GM21515 (cell line): ENCODE results near the gene TNK1.
"Not testable (repeated sequence)": the region's sequence is repeated elsewhere in the genome, so short reads cannot be mapped to it uniquely, and the experiment has no call there.

ENCODE experiments used
- ATAC-seq: cut with Tn5 transposase; IDR thresholded peaks from one replicate; pipeline ENCODE4 v1.9.1; 2021; ENCODE audit not compliant: unreplicated experiment

Gene TNK1

DNA sequence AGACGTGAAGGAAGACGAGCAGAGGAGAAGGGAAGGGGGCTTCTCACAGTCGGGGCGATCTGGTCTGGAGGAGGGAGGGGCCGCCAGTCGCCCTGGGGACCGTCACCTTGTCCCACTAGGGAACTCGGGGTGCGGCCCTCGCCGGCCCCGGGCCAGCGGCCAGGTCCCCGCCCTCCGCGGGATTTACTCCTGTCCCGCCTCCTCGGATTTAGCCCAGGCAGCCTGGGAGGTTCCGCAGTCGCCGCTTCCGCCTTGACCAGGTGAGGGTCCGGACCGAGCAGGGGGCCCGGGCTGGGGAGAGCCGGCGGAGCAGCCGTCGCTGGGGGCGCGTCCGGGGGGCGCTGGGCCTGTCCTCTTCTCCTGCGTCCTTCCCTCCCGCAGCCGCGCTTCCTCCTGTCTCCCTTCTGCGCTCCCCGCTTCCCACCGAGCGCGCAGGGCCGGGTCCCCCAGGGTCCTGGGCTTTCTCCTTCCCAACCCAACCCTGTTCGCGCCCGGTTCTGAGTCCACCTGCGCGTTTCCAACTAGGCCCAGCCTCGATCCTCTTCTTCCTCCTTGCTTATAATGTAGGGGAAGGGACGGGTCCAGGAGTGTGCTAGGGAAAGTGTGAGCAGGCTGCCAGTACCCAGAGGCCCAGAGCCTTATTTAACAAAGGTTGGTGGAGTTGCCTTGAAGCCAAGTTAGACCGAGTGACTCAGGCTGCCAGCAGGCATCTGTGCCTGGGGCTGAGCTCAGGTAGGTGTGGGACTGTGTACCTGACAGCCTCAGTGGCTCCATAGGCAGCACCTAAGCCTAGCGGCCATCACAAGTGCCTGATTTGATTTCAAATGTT is at the start of gene TNK1:
Gene TNK1, plus strand, starts transcription at position 235 of the 829 bp plus-strand sequence. CDS start 1,838 bp downstream, outside the sequence.
- no peak for ATAC-seq

DNA sequence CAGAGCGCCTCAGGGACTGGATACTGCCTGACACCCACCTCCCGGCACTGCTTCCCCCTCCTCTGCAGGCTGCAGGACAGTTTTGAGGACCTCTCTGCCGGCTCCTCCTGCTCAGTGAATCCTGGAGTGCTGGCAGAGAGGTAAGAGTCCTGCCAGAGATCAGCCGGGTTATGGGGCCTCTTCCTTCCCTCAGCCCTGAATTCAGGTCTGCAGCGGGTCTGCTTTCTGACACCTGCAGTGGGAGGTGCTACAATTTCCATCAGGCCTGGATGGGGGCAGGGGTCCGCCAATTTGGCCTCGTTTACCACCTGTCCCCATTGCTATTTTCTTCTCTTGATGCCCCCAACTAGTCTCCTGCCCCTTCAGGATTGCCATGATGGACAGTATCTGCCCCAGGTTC is 48.8 kb upstream of the TNK1 start:
- no peak for ATAC-seq

DNA sequence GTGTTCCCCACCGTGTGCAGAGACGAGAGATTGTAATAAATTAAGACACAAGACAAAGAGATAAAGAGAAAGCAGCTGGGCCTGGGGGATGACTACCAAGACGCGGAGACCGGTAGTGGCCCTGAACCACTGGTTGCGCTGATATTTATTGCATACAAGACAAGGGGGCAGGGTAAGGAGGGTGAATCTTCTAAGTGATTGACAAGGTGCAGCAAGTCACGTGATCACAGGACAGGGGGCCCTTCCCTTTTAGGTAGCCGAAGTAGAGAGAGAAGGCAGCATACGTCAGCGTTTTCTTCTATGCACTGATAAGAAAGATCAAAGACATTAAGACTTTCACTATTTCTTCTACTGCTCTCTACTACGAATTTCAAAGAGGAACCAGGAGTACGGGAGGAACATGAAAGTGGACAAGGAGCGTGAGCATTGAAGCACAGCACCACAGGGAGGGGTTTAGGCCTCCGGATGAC is 48.3 kb upstream of the TNK1 start:
- not testable (repeated sequence) for ATAC-seq

DNA sequence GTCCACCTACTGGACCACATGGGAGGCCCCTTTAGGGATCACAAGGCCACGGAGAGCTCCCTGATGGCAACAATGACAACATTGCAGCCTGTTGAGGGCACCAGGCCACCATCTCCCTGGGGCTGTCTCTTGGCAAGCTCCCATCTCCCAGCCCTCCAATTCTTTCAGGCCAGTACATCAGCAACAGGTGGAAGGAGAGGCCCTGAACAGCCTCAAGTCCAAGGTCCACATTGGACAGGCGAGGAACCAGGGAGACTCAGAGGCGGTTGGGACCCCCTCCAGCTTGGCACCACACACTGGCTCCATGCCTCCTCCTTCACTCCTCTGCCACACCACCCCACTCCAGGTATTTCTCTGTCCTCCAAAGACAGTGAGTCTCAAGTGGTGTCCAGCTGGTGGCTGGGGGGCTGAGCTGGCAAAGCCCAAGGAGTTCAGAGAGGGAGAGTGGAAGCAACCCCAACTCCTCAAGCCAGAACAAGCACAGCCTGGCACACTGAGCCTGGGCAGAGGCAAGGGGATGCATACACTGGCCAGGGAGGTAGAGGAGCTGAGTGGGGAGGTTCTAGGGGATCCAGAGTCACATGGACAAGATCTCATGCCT is 45.9 kb upstream of the TNK1 start:
- no peak for ATAC-seq

DNA sequence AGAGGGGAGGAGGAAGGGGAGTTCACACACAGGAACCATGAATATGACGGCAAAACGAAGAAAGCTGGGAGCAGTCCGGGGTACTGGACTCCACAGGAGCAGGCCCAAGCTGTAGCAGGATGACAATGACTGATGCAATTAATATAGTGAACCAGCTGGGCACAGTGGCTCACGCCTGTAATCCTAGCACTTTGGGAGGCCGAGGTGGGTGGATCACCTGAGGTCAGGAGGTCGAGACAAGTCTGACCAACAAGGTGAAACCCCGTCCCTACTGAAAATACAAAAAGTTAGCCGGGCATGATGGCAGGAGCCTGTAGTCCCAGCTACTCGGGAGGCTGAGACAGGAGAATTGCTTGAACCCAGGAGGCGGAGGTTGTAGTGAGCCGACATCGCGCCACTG is 45.1 kb upstream of the TNK1 start:
- not testable (repeated sequence) for ATAC-seq

DNA sequence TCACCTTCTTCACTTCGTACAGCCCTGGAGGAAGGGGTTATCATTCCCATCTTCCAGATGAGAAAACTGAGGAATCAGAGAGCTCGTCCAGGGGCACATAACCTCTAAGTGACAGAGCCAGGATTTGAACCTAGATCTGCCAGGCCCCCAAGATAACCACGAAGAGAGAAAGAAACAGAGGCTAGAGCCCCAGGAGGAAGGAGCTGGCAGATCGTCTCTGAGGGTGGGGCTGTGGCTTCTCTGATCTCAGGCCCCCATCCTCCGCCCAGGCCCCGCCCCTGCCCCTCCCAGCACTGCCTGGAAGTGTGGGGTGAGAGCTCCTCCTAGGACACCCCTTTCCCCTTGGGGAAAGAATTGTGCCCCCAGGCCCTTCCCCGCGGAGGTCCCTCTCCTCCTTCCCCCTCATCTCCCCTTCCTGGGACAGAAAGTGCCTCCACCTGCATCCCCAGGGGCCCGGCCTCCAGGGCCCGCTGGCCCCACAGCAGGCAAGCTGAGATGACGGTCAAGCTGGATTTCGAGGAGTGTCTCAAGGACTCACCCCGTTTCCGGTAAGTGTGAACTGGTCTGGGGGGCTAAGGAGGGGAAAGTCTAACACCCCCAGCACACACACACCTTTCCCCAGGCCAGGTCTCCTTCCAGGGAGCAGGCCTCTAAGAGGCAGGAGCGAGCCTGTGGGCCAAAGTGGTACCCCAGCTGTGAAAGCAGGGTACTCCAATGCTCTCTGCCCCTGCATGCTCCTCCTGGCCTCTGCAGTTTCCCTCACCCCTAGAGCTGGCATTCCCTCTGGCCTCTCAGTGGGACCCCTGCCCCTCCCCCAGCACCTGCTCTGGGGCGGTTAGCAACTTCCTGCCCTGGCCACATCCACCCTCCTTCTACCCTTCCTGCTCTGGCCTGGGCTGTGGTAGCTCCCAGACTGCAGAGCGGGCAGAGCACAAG is 44.4 kb upstream of the TNK1 start, which contains the start of gene ACAP1:
Gene ACAP1, plus strand, starts transcription at position 290 of the 936 bp plus-strand sequence. Its CDS starts 206 bp downstream, at position 496.
- no peak for ATAC-seq

DNA sequence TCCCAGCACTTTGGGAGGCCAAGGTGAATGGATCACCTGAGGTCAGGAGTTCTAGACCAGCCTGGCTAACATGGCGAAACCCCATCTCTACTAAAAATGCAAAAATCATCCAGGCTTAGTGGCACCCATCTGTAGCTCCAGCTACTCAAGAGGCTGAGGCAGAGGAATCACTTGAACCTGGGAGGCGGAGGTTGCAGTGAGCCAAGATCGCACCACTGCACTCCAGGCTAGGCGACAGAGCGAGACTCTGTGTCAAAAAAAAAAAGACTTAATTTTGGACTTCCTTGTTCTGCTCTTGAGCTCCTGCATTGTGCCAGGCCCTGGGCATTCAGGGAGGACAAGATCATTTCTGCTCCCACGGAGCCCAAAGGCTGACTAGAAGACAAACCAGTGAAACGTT is 43.3 kb upstream of the TNK1 start:
- not testable (repeated sequence) for ATAC-seq

DNA sequence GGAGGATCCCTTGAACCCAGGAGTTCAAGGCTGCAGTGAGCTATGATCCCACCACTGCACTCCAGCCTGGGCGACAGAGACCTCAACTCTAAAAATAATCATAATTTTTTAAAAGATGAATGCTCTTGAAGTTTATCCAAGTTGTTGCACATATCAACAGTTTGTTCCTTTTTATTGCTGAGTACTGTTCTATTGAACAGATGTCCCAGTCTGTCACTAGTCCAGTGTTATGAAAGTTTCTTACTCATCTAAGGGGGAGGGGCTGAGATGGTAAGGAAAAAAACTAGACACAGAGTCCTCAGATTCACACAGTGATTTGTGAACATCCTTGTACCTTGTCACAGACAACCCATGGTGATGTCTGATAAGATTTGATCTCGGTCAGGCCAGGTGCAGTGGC is 40.7 kb upstream of the TNK1 start:
- ATAC-seq, result no peak

DNA sequence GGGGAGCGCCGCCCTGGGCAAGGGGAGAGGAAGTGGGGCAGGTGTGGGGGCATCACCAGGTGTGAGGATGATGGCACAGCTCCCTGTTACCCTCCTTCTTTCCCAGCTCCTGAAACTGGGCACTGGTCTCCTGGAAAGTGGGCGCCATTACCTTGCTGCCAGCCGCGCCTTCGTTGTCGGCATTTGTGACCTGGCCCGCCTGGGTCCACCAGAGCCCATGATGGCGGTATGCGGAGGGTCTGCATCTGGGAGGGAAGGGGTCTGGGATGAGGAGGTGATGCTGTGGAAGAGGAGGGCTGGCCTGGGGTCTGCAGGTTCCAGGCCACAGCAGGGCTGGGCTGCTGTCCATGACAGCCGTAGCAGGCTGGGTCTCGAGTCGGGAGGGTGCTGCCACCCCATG is 39.0 kb upstream of the TNK1 start:
- no peak for ATAC-seq

DNA sequence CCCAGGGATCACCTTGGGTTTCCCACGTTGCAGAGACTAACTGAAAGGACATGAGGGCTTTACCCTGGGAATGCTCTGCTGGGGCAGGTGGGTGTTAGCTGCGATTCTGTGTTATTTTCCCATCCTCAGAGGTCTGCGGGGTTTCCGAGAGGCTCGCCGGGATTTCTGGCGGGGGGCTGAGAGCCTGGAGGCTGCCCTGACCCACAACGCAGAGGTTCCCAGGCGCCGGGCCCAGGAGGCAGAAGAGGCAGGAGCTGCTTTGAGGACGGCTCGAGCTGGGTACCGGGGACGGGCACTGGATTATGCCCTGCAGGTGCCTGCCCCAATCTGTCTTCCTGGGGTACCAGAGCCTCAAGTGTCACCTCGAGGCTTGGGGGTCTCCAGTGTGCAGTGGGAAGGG is 37.6 kb upstream of the TNK1 start:
- ATAC-seq, result no peak

DNA sequence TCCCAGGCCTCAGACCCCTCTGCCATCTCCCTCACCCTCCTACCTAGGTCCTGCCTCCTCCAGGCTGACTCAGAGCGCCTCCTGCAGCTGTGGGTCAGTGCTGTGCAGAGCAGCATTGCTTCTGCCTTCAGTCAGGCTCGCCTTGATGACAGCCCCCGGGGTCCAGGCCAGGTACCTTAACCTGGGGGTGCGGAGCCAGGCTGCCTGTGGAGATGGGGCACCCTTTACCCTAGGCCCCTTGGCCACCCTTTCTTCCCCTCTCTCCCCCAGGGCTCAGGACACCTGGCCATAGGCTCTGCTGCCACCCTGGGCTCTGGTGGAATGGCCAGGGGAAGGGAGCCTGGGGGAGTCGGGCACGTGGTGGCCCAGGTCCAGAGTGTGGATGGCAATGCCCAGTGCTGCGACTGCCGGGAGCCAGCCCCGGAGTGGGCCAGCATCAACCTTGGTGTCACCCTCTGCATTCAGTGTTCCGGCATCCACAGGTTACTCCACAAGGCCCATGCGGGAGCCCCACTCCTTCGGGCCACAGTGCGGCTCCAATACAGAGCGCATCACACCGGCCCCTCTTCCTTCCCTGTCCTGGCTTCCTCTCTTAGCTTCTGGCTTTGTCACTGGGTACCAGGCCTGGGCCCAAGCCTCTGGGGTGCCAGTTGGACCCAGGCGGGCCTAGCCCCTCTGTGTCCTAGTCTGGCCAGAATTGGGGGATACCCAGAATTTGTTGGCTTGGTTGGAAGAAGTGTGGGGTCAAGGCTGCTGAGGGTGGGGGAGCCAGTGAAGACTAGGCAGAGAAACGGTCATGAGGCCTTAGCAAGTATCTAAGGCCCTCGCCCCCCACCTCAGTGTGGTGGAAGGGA is 33.9 kb upstream of the TNK1 start:
- no peak for ATAC-seq

DNA sequence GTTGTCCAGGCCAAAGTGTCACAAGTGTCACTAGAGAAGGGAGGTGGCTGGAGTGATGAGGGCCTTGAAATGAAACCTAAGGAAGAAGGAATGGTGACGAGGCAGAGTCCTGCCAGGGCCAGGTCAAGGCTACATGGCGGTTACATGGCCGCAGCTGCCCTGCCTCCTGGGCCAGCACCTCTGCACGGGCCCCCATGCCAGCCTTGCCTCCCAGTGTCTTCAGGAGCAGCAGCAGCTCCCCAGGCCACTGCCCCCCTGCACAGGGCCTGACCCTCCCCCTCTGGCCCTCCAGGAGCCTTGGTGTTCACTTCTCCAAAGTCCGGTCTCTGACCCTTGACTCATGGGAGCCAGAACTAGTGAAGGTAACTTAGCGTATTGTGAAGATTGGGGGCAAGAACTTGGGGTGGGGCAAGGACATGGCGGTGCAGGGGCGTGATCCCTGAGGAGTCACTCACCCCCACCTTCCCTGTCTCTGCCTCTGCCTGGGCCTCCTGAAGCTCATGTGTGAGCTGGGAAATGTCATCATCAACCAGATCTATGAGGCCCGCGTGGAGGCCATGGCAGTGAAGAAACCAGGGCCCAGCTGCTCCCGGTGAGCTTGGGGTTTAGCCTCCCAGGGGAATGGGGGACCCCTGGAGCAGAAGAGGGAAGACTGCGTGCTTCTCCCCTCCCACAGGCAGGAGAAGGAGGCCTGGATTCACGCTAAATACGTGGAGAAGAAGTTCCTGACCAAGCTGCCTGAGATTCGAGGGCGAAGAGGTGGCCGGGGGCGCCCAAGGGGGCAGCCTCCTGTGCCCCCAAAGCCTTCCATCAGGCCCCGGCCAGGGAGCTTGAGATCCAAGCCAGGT is 33.0 kb upstream of the TNK1 start:
- ATAC-seq, result no peak

DNA sequence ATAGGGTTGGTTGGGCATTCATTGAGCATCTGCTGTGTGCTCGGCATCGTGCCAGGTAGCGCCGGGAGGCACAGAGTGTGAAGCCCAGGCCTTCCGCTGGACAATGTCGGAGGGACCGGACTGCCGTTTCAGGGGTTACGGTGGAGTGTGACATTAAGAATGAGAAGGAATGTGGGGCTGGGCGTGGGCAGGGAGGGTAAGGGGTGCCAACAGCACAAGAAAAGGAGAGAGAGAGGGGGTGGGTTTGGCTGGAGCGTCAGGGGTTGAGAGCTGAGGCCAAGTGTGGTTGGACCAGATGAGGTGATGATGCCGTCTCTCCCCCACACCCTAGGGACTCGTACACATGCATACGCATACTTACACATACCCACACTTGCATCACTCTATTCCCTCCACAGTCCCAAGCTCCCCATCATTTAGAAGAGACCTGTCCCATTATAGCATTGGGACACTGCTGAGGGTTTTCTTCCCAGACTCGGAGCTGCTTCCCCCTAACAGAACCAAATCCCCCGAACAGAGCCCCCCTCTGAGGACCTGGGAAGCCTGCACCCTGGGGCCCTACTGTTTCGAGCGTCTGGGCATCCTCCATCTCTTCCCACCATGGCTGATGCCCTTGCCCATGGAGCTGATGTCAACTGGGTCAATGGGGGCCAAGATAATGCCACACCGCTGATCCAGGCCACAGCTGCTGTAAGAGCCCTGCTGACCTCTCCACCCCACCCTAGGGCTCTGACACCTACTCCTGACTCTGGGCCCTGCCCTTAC is 32.2 kb upstream of the TNK1 start:
- no peak for ATAC-seq

DNA sequence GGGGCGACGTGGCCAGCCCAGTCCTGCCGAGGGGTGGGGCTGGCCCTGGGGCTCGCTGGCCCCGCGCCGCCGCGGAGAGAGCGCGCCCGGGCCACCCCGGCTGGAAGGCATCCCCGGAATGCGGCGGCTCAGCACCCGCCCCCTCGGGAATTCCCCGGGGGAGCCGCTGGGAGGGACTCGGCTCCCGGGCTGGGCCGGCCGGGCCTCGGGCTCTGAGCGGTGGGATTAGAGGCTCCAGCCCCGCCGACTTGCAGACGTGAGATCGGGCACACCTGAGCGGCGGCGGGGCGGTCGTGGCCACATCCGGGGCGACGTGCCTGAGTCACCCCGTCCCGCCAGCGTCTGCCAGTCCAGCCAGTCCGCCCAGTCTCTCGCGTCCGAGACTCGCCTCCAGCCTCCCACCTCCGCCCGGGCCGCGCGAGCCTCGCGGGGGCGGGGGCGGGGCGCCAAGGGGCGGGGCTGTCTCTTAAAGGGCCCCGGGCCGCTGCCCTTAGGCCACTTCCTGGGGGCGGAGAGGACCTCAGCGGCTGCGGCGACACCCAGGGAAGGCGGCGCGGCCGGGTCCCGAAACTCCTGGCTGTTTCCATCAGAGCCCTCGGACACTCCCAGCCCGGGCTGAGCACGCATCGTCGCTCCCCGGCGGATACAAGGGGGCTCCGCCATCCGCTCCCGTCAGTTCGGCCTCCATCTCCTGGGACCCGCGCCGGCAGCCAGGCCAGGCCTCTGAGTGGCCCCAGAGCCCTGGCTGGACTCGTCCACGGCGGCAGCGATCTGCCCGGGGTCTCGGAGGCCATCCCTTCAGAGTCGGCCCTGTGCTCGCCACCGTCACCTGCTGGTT is 29.0 kb upstream of the TNK1 start, which contains the start of gene KCTD11:
Gene KCTD11, plus strand, starts transcription at position 498 of the 838 bp plus-strand sequence.
- peak; percentile 51 for ATAC-seq

DNA sequence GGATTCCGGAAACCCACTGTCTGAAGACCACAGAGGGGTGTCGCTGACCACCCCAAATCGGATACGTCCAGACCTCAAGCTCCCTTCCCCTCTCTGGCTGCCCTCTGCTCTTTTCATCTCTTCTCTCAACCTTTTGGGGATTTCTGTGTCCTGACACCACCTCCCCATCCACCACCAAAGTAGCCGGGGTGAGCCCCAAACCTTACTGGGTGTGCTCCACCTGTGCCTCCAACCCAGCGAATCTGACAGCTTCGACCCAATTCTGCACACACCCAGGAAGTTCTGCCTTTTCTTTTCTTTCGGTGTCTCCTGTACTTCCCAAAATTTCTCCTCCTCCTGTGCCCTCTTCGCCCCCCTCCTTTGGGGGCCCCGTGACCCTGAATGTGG is 28.4 kb upstream of the TNK1 start:
- ATAC-seq, result no peak

DNA sequence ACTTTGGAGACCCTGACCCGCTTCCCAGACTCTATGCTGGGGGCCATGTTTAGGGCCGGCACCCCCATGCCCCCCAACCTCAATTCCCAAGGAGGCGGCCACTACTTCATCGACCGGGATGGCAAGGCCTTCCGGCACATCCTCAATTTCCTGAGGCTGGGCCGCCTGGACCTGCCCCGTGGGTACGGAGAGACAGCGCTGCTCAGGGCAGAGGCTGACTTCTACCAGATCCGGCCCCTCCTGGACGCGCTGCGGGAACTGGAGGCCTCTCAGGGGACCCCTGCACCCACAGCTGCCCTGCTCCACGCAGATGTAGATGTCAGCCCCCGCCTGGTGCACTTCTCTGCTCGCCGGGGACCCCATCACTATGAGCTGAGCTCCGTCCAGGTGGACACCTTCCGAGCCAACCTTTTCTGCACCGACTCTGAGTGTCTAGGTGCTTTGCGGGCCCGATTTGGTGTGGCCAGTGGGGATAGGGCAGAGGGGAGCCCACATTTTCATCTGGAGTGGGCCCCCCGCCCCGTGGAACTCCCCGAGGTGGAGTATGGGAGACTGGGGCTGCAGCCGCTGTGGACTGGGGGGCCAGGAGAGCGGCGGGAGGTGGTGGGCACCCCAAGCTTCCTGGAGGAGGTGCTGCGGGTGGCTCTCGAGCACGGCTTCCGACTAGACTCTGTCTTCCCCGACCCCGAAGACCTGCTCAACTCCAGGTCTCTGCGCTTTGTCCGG is 27.8 kb upstream of the TNK1 start:
- ATAC-seq, result no peak

DNA sequence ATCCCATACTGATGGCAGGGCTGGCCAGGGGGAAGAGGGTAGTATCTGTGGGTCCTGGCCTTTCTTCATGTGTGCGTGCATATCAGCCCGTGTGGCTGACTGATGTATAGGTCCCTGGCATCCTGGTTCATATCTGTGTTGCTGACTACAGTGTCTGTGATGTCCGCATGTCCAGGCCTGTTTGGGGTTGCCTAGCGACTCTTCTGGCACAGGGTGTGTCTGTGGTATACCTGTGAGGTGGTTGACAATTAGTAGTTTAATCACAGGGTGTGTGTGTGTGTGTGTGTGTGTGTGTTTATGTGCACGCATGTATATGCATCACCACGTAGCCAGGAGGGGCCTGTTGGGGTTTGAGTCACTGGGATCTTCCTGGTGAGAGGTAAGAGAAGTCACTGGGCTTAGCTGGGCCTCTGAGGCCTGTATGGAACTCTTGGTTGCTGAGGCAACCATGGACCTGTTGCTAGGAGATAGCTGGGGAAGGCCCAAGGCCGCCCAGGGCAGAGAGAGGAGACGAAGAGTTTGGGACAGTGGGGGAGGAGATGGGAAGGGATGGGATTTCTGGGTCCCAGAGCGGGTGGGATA is 26.5 kb upstream of the TNK1 start:
- ATAC-seq, result no peak
